Testis (tissue), 5 donors: ENCODE results near the gene PTPRQ. TPM values are rescaled to one million over a fixed set of nuclear protein-coding genes. Genes with fewer than 3 reads are reported as not detected.

Source experiments
- DNase-seq: peaks from one replicate; pipeline ENCODE4 v3.0.0-alpha.2; 2019
- H3K27ac ChIP-seq, 2 donors: fragments of 200-600 bp; sonication (generic); one replicate each; pipeline ENCODE4 v1.5.1; 2019
- H3K27me3 ChIP-seq: fragments of 200-600 bp; sonication (generic); one replicate; pipeline ENCODE4 v1.5.1; 2019
- H3K36me3 ChIP-seq: fragments of 200-600 bp; sonication (generic); one replicate; pipeline ENCODE4 v1.5.1; 2017; ENCODE audit warnings: low read depth; ENCODE audit errors: missing control alignments
- H3K4me1 ChIP-seq: fragments of 200-600 bp; sonication (generic); one replicate; pipeline ENCODE4 v1.5.1; 2019
- H3K4me3 ChIP-seq, 2 donors: fragments of 200-600 bp; sonication (generic); one replicate each; pipeline ENCODE4 v1.5.1; 2017 to 2019
- H3K9me3 ChIP-seq: fragments of 200-600 bp; sonication (generic); one replicate; pipeline ENCODE4 v1.5.1; 2017
- CTCF ChIP-seq, 3 experiments: fragments of 450-650 bp in 2 of 3; fragments of 200-600 bp in 1 of 3; sonication (generic) in 1 of 3; IDR thresholded peaks; one replicate each; pipeline ENCODE4 v1.5.1; 2016 to 2019; ENCODE audit warnings: antibody characterized with exemption in 3 of 3, mild to moderate bottlenecking in 2 of 3, moderate library complexity in 1 of 3
- POLR2A ChIP-seq: fragments of 450-650 bp; IDR thresholded peaks from one replicate; pipeline ENCODE4 v1.6.1; 2017; ENCODE audit warnings: antibody characterized with exemption, mild to moderate bottlenecking, moderate library complexity
- WGBS, 2 donors: methylation state at CpG; one replicate each; pipeline ENCODE4 v1.1.5; 2018; 5-methylcytosine and 5-hydroxymethylcytosine counted together
- intact Hi-C: fragments of 100-400 bp; cut with DNase I; formaldehyde crosslinking; loops from one replicate; pipeline ENCODE4 v1.15.1; 2023; ENCODE audit warnings: low total_unique reads
- long read RNA-seq, 2 donors: transcript quantifications; one replicate each; lab custom pipeline, GENCODE V29; 2026
- polyA plus RNA-seq: library from polyadenylated mRNA; stranded (reverse); fragments of 350-450 nt; fragmentation: Illumina TruSeq; extraction: RNeasy Lipid Tissue Mini Kit (QIAGEN cat#74804); gene quantifications from one replicate; pipeline ENCODE4 v1.2.3, GENCODE V29; 2014; ENCODE audit warnings: low read depth, low replicate concordance; ENCODE audit not compliant: insufficient read depth
- total RNA-seq, 2 donors: library from RNA; depleted of rRNA; stranded (reverse); fragments of >200 nt; gene quantifications; one replicate each; pipeline ENCODE4 v1.2.3, GENCODE V29; 2016

Gene PTPRQ
- total RNA-seq (1 to 10 TPM; 1.4 to 3.7 TPM), polyA plus RNA-seq (3.8 TPM)
- long read RNA-seq, donor 1 = 0 reads
- long read RNA-seq, donor 2 = 0 reads

GRCh38 chr12:80443974-80444666, at the start of gene PTPRQ:
Gene PTPRQ, plus strand, starts transcription at chr12:80444235. Its CDS starts 111 bp downstream, at chr12:80444346.
- intact Hi-C loops = no loop called here
- Histone ChIP-seq H3K27ac (no peak within 1 kb of the TSS), H3K36me3 (no peaks in the 10 kb centered on the region), H3K27me3 (no peaks in the 10 kb centered on the region), H3K4me1 (no peaks in the 10 kb centered on the region), H3K9me3 (no peaks in the 10 kb centered on the region), H3K4me3 (no peak within 1 kb of the TSS)
- no peak for TF ChIP-seq POLR2A
- TF ChIP-seq CTCF (IDR thresholded peaks at IDR 0.05) = no peak
- no peak for DNase-seq
- 81 to 83% methylated on average over 4 of the region's 4 CpGs for WGBS, 2 donors

- intact Hi-C loops = no loop called here
- H3K27me3 ChIP-seq = no peaks in the 10 kb centered on the region
- H3K36me3 ChIP-seq = no peaks in the 10 kb centered on the region
- 2 to 16% methylated on average over 18 to 20 of the region's 20 CpGs for WGBS, 2 donors
- H3K27ac ChIP-seq = no peak overlapping the region
- TF ChIP-seq POLR2A (no peak), CTCF (IDR thresholded peaks at IDR 0.05) (no peak)
- no peak for DNase-seq
- peak overlapping the region in 1 of 2 donors; percentile 28 for H3K4me3 ChIP-seq
- H3K4me1 ChIP-seq = no peaks in the 10 kb centered on the region
- no peaks in the 10 kb centered on the region for H3K9me3 ChIP-seq
These were observed 43.5 kb upstream of the PTPRQ start for GRCh38 chr12:80400571-80400991.

- Histone ChIP-seq H3K9me3 (no peaks in the 10 kb centered on the region), H3K4me1 (no peaks in the 10 kb centered on the region), H3K27me3 (no peaks in the 10 kb centered on the region), H3K27ac (no peak overlapping the region), H3K36me3 (no peaks in the 10 kb centered on the region), H3K4me3 (peak overlapping the region in 1 of 2 donors; percentile 28)
- intact Hi-C loops = no loop called here
- TF ChIP-seq POLR2A (no peak), CTCF (IDR thresholded peaks at IDR 0.05) (no peak)
- 73 to 78% methylated on average over 3 of the region's 3 CpGs for WGBS, 2 donors
- no peak for DNase-seq
These were observed 42.8 kb upstream of the PTPRQ start for GRCh38 chr12:80401191-80401590.

GRCh38 chr12:80404629-80405028, 39.4 kb upstream of the PTPRQ start:
- Histone ChIP-seq H3K9me3 (no peaks in the 10 kb centered on the region), H3K27me3 (no peaks in the 10 kb centered on the region), H3K4me3 (no peak overlapping the region), H3K4me1 (no peaks in the 10 kb centered on the region), H3K27ac (no peak overlapping the region), H3K36me3 (no peaks in the 10 kb centered on the region)
- TF ChIP-seq CTCF (IDR thresholded peaks at IDR 0.05) = no peak
- TF ChIP-seq POLR2A = no peak
- 70 to 80% methylated on average over 2 of the region's 2 CpGs for WGBS, 2 donors
- intact Hi-C loops = no loop called here
- DNase-seq = no peak

GRCh38 chr12:80406253-80406652, 37.8 kb upstream of the PTPRQ start:
- Histone ChIP-seq H3K27ac (no peak overlapping the region), H3K4me3 (no peak overlapping the region), H3K27me3 (no peaks in the 10 kb centered on the region), H3K9me3 (no peaks in the 10 kb centered on the region), H3K36me3 (no peaks in the 10 kb centered on the region), H3K4me1 (no peaks in the 10 kb centered on the region)
- TF ChIP-seq CTCF (IDR thresholded peaks at IDR 0.05) (no peak), POLR2A (no peak)
- DNase-seq = no peak
- intact Hi-C loops = no loop called here
